Skin of body (tissue), 2 donors: ENCODE results near the gene KCNT2. TPM values are rescaled to one million over a fixed set of nuclear protein-coding genes. Genes with fewer than 3 reads are reported as not detected.
"Not testable (repeated sequence)": the region's sequence is repeated elsewhere in the genome, so short reads cannot be mapped to it uniquely, and the experiment has no call there.

ENCODE experiments used
- DNase-seq: peaks from one replicate; lab custom pipeline; 2025; lab: John Stamatoyannopoulos, UW
- total RNA-seq: library from RNA; depleted of rRNA; stranded (reverse); fragments of >200 nt; gene quantifications from one replicate; pipeline ENCODE4 v1.2.3, GENCODE V29; 2014

Gene KCNT2
- total RNA-seq, 1 donor from 2014 or later: 5.1 TPM

- no peak for DNase-seq
Observed at GRCh38 chr1:196323869-196324268, 284.4 kb downstream of the KCNT2 start.

- no peak for DNase-seq
Observed at GRCh38 chr1:196319301-196319700, 288.9 kb downstream of the KCNT2 start.

GRCh38 chr1:196317535-196318522 is 290.4 kb downstream of the KCNT2 start:
- peak; percentile 61 for DNase-seq

GRCh38 chr1:196312739-196313138 is 295.5 kb downstream of the KCNT2 start:
- no peak for DNase-seq

GRCh38 chr1:196309386-196309785 is 298.9 kb downstream of the KCNT2 start:
- peak; percentile 26 for DNase-seq

- no peak for DNase-seq
Observed at GRCh38 chr1:196308176-196308575, 300.1 kb downstream of the KCNT2 start.

- DNase-seq: no peak
Observed at GRCh38 chr1:196306421-196306820, 301.8 kb downstream of the KCNT2 start.

GRCh38 chr1:196305216-196305615 is 303.0 kb downstream of the KCNT2 start:
- DNase-seq: peak; percentile 2

- DNase-seq: no peak
Observed at GRCh38 chr1:196302981-196303380, 305.3 kb downstream of the KCNT2 start.

- no peak for DNase-seq
Observed at GRCh38 chr1:196302420-196302819, 305.8 kb downstream of the KCNT2 start.

- DNase-seq: no peak
Observed at GRCh38 chr1:196295766-196296165, 312.5 kb downstream of the KCNT2 start.

- DNase-seq: no peak
Observed at GRCh38 chr1:196278816-196279215, 329.4 kb downstream of the KCNT2 start.

GRCh38 chr1:196277860-196278259 is 330.4 kb downstream of the KCNT2 start:
- no peak for DNase-seq

GRCh38 chr1:196271212-196271947 is 336.9 kb downstream of the KCNT2 start:
- DNase-seq: no peak

GRCh38 chr1:196263086-196263485 is 345.2 kb downstream of the KCNT2 start:
- DNase-seq: not testable (repeated sequence)

GRCh38 chr1:196260270-196260669 is 348.0 kb downstream of the KCNT2 start:
- DNase-seq: no peak

- DNase-seq: no peak
Observed at GRCh38 chr1:196259316-196259715, 348.9 kb downstream of the KCNT2 start.

GRCh38 chr1:196255762-196256161 is 352.5 kb downstream of the KCNT2 start:
- no peak for DNase-seq

- no peak for DNase-seq
Observed at GRCh38 chr1:196229546-196229945, 378.7 kb downstream of the KCNT2 start.

GRCh38 chr1:196214866-196215265 is 393.4 kb downstream of the KCNT2 start:
- no peak for DNase-seq

- peak; percentile 86 for DNase-seq
Observed at GRCh38 chr1:196209983-196210382, 398.3 kb downstream of the KCNT2 start.

- peak; percentile 29 for DNase-seq
Observed at GRCh38 chr1:196209265-196209664, 399.0 kb downstream of the KCNT2 start.
